IMR-90 (cell line): ENCODE results near the gene MELTF. TPM values are rescaled to one million over a fixed set of nuclear protein-coding genes. Genes with fewer than 3 reads are reported as not detected.

ENCODE experiments used
- ATAC-seq: fragments of 200-7000 bp; cut with Tn5 transposase; 2 replicates; pipeline ENCODE4 v1.9.1; 2020; ENCODE audit warnings: low read depth, mild to moderate bottlenecking, moderate library complexity
- BruUV-seq: library from RNA; stranded (reverse); fragments of 400-500 nt; replicated peaks from 2 replicates; lab custom pipeline; 2021; lab: Mats Ljungman, UMichigan
- CTCF ChIA-PET: fragments of 300-600 bp; formaldehyde crosslinking; extraction: SDS; loops from one replicate; lab custom pipeline; 2021; ENCODE audit warnings: antibody characterized with exemption; lab: Yijun Ruan, JAX
- POLR2A ChIA-PET: fragments of 300-600 bp; sonication (Branson Sonifier 250); formaldehyde crosslinking; loops from one replicate; lab custom pipeline; 2022; ENCODE audit warnings: antibody characterized with exemption; ENCODE audit not compliant: unreplicated experiment; lab: Charles Lee
- DNase-seq: peaks from one replicate; pipeline ENCODE4 v3.0.0; 2013
- H2AFZ ChIP-seq: replicated peaks from 2 replicates; pipeline ENCODE3; 2013; ENCODE audit warnings: low read length, mild to moderate bottlenecking; ENCODE audit not compliant: poor library complexity
- H2AK5ac ChIP-seq: 2 replicates; pipeline ENCODE4 v1.6.1; 2013; ENCODE audit warnings: low read depth, low read length, inconsistent platforms
- H2AK9ac ChIP-seq: replicated peaks from 2 replicates; pipeline ENCODE3; 2013; ENCODE audit warnings: mild to moderate bottlenecking, low read depth, low read length, moderate library complexity; ENCODE audit not compliant: poor library complexity
- H2BK120ac ChIP-seq: 2 replicates; pipeline ENCODE4 v1.6.1; 2013; ENCODE audit warnings: low read depth, low read length, inconsistent platforms
- H2BK15ac ChIP-seq: 3 replicates; pipeline ENCODE4 v1.6.1; 2013; ENCODE audit warnings: low read depth, low read length, inconsistent platforms
- H2BK20ac ChIP-seq: 2 replicates; pipeline ENCODE4 v1.6.1; 2013; ENCODE audit warnings: low read depth, mild to moderate bottlenecking, inconsistent platforms, low read length, moderate library complexity
- H2BK5ac ChIP-seq: 2 replicates; pipeline ENCODE4 v1.6.1; 2013; ENCODE audit warnings: mild to moderate bottlenecking, low read depth, low read length, inconsistent platforms; ENCODE audit not compliant: poor library complexity, severe bottlenecking
- H3K14ac ChIP-seq: replicated peaks from 2 replicates; pipeline ENCODE4 v1.6.1; 2013; ENCODE audit warnings: low read depth, low read length, inconsistent platforms
- H3K18ac ChIP-seq: 2 replicates; pipeline ENCODE4 v1.6.1; 2013; ENCODE audit warnings: low read depth, low read length, control low read depth
- H3K23ac ChIP-seq: 2 replicates; pipeline ENCODE4 v1.6.1; 2013; ENCODE audit warnings: low read depth, low read length, inconsistent platforms
- H3K27ac ChIP-seq: 2 replicates; pipeline ENCODE4 v1.5.1; 2013; ENCODE audit warnings: mild to moderate bottlenecking, control low read depth, low read length; ENCODE audit not compliant: insufficient read depth
- H3K27me3 ChIP-seq: 2 replicates; pipeline ENCODE4 v1.6.1; 2013; ENCODE audit warnings: low read length; ENCODE audit not compliant: control insufficient read depth, insufficient read depth
- H3K36me3 ChIP-seq: 2 replicates; pipeline ENCODE4 v1.6.1; 2013; ENCODE audit warnings: low read length, mixed read lengths; ENCODE audit not compliant: control insufficient read depth, insufficient read depth
- H3K4ac ChIP-seq: 2 replicates; pipeline ENCODE4 v1.6.1; 2013; ENCODE audit warnings: low read depth, low read length, inconsistent platforms
- H3K4me1 ChIP-seq: 2 replicates; pipeline ENCODE4 v1.6.1; 2013; ENCODE audit warnings: low read length, mixed read lengths; ENCODE audit not compliant: control insufficient read depth, insufficient read depth
- H3K4me2 ChIP-seq: 2 replicates; pipeline ENCODE4 v1.6.1; 2013; ENCODE audit warnings: low read depth, mild to moderate bottlenecking, control low read depth, low read length, moderate library complexity
- H3K4me3 ChIP-seq: 2 replicates; pipeline ENCODE4 v1.5.1; 2013; ENCODE audit warnings: low read depth, mild to moderate bottlenecking, control low read depth, low read length, moderate library complexity; ENCODE audit not compliant: insufficient read depth
- H3K56ac ChIP-seq: 2 replicates; pipeline ENCODE4 v1.6.1; 2013; ENCODE audit warnings: low read length, inconsistent platforms; ENCODE audit not compliant: insufficient read depth; ENCODE audit errors: extremely low read depth
- H3K79me1 ChIP-seq, 2 experiments: 2 replicates each; pipeline ENCODE4 v1.6.1; 2013; ENCODE audit warnings: low read length in 2 of 2, inconsistent platforms in 1 of 2, low read depth in 1 of 2
- H3K9ac ChIP-seq: 2 replicates; pipeline ENCODE4 v1.6.1; 2013; ENCODE audit warnings: low read depth, low read length, control low read depth
- H3K9me1 ChIP-seq: 2 replicates; pipeline ENCODE4 v1.6.1; 2013; ENCODE audit warnings: low read length, inconsistent platforms; ENCODE audit not compliant: insufficient read depth
- H3K9me3 ChIP-seq: 2 replicates; pipeline ENCODE4 v1.6.1; 2013; ENCODE audit warnings: low read length; ENCODE audit not compliant: control insufficient read depth, insufficient read depth
- H4K20me1 ChIP-seq: 2 replicates; pipeline ENCODE4 v1.6.1; 2013; ENCODE audit warnings: low read length, inconsistent platforms; ENCODE audit not compliant: insufficient read depth
- H4K5ac ChIP-seq: 2 replicates; pipeline ENCODE4 v1.6.1; 2013; ENCODE audit warnings: mild to moderate bottlenecking, low read depth, low read length, control low read depth
- H4K8ac ChIP-seq, 2 experiments: 2 replicates each; pipeline ENCODE4 v1.6.1; 2013; ENCODE audit warnings: low read depth in 2 of 2, low read length in 2 of 2, control low read depth in 1 of 2, inconsistent platforms in 1 of 2
- H4K91ac ChIP-seq: 2 replicates; pipeline ENCODE4 v1.6.1; 2013; ENCODE audit warnings: low read depth, low read length, inconsistent platforms; ENCODE audit not compliant: insufficient read depth
- BHLHE40 ChIP-seq: fragments of 150-350 bp; IDR thresholded peaks from 2 replicates; pipeline ENCODE4 v1.6.1; 2016; ENCODE audit warnings: mild to moderate bottlenecking, low read depth, low read length
- CEBPB ChIP-seq: IDR thresholded peaks from 2 replicates; pipeline ENCODE4 v1.6.1; 2012; ENCODE audit warnings: low read depth, low read length, improper control_type of control experiment
- FOS ChIP-seq: fragments of 150-350 bp; IDR thresholded peaks from 2 replicates; pipeline ENCODE4 v1.6.1; 2016; ENCODE audit warnings: low read depth, low read length
- MAFK ChIP-seq: IDR thresholded peaks from 2 replicates; pipeline ENCODE4 v1.6.1; 2012; ENCODE audit warnings: low read depth, low read length, improper control_type of control experiment
- RAD21 ChIP-seq: IDR thresholded peaks from 2 replicates; pipeline ENCODE4 v1.6.1; 2012; ENCODE audit warnings: low read length, improper control_type of control experiment
- RCOR1 ChIP-seq: IDR thresholded peaks from 2 replicates; pipeline ENCODE4 v1.6.1; 2012; ENCODE audit warnings: mild to moderate bottlenecking, low read length, improper control_type of control experiment; ENCODE audit not compliant: insufficient replicate concordance
- RFX5 ChIP-seq: IDR thresholded peaks from 2 replicates; pipeline ENCODE4 v1.8.0; 2012; ENCODE audit warnings: low read depth, mild to moderate bottlenecking, low read length, moderate library complexity
- USF2 ChIP-seq: fragments of 150-350 bp; IDR thresholded peaks from 2 replicates; pipeline ENCODE4 v1.6.1; 2017; ENCODE audit warnings: mild to moderate bottlenecking, antibody characterized with exemption, low read length, low read depth
- WGBS, 2 experiments: methylation state at CpG; one replicate each; pipeline versions ENCODE4 v1.1.5 to v1.1.7; 2013; ENCODE audit warnings: missing lambda C conversion rate in 2 of 2; ENCODE audit not compliant: insufficient read length in 1 of 2; ENCODE audit errors: extremely low coverage in 2 of 2; 5-methylcytosine and 5-hydroxymethylcytosine counted together
- dilution Hi-C: fragments of 300-500 bp; cut with HindIII; formaldehyde crosslinking; loops from one replicate; pipeline ENCODE4 v1.14.3; 2018; ENCODE audit warnings: low sequenced_read_pairs; ENCODE audit not compliant: unreplicated experiment
- in situ Hi-C: fragments of 300-500 bp; cut with MboI; formaldehyde crosslinking; loops from 3 replicates; pipeline ENCODE4 v1.14.3; 2019; ENCODE audit warnings: low sequenced_read_pairs, inconsistent platforms, mixed read lengths
- intact Hi-C: fragments of 100-400 bp; cut with micrococcal nuclease; formaldehyde crosslinking; loops from 2 replicates; pipeline ENCODE4 v1.10.0; 2022
- polyA plus RNA-seq, 3 experiments: library from polyadenylated mRNA; depleted of rRNA; stranded (reverse); fragments of >200 nt; gene quantifications; 2 replicates each; pipeline ENCODE4 v1.2.3, GENCODE V29; 2012; ENCODE audit warnings: low replicate concordance in 1 of 3
- total RNA-seq: library from RNA; depleted of rRNA; stranded (reverse); fragments of >200 nt; gene quantifications from 2 replicates; pipeline ENCODE4 v1.2.3, GENCODE V29; 2012
- TF ChIP-seq, protein P1 (sequence below): fragments of 150-350 bp; IDR thresholded peaks from 2 replicates; pipeline ENCODE4 v1.6.1; 2016; ENCODE audit warnings: low read depth, mild to moderate bottlenecking, low read length, moderate library complexity, borderline replicate concordance

The MELTF gene
- total and polyA plus RNA-seq, 2 of the 4 experiments (the other 2 are of a cell fraction), result 0.18 to 0.50 TPM

DNA sequence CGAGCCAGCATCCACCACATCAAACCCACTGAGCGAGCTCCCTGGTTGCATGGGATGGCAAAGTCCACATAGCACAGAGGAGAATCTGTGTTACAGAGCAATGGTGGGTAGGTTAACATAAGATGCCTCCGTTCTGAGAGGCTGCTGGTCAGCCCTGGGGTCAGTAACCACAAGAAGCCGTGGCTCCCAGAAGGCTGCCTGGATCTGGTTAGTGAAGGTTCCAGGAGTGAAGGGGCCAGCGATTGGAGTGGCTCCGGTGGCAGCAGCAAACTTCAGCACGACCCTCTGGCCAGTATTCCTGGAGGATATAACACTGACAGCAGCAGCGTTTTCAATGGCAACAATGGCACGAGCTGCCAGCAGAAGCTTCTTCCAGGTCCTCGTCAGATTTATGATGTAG is 42.6 kb downstream of the MELTF start:
- Histone ChIP-seq H3K27me3 (peaks cover 38% of the 10 kb centered on the region), H3K23ac (no peak overlapping the region), H2AFZ (no peak overlapping the region), H3K79me1 (no peaks in the 10 kb centered on the region), H3K4me1 (no peaks in the 10 kb centered on the region), H3K4me2 (no peak overlapping the region), H2BK5ac (no peak overlapping the region), H3K9me1 (no peaks in the 10 kb centered on the region), H3K36me3 (no peaks in the 10 kb centered on the region), H2BK20ac (no peak overlapping the region), H3K4ac (no peak overlapping the region), H3K9ac (no peak overlapping the region), H3K56ac (no peak overlapping the region), H3K27ac (no peak overlapping the region), H2AK9ac (no peak overlapping the region), H4K5ac (no peak overlapping the region), H3K9me3 (peaks cover 5% of the 10 kb centered on the region), H4K8ac (no peak overlapping the region), H2BK15ac (no peak overlapping the region), H4K20me1 (no peaks in the 10 kb centered on the region), H2BK120ac (no peak overlapping the region), H4K91ac (no peak overlapping the region), H2AK5ac (no peak overlapping the region), H3K14ac (no peak overlapping the region), H3K18ac (no peak overlapping the region), H3K4me3 (no peak overlapping the region)
- in situ Hi-C loops, result no loop called here
- no peak for TF ChIP-seq FOS
- TF ChIP-seq, protein P1, sequence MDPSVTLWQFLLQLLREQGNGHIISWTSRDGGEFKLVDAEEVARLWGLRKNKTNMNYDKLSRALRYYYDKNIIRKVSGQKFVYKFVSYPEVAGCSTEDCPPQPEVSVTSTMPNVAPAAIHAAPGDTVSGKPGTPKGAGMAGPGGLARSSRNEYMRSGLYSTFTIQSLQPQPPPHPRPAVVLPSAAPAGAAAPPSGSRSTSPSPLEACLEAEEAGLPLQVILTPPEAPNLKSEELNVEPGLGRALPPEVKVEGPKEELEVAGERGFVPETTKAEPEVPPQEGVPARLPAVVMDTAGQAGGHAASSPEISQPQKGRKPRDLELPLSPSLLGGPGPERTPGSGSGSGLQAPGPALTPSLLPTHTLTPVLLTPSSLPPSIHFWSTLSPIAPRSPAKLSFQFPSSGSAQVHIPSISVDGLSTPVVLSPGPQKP, result no peak
- TF ChIP-seq RAD21, result no peak
- no peak for TF ChIP-seq RFX5
- TF ChIP-seq CEBPB, result no peak
- no peak for TF ChIP-seq BHLHE40
- TF ChIP-seq MAFK, result no peak
- no peak for TF ChIP-seq USF2
- TF ChIP-seq RCOR1, result no peak
- WGBS, 2 experiments, result 75% methylated on average over 6 of the region's 10 CpGs; no CpG with 5 or more reads in 1 of the 2 experiments
- CTCF ChIA-PET, result no interaction called here
- no TSS peak for BruUV-seq
- intact Hi-C loops, result no loop called here
- no peak for DNase-seq
- dilution Hi-C loops, result no loop called here
- POLR2A ChIA-PET, result no interaction called here
- no peak for ATAC-seq
